GM23248 (cell line): ENCODE results near the gene MED12L. TPM values are rescaled to one million over a fixed set of nuclear protein-coding genes. Genes with fewer than 3 reads are reported as not detected.

Source experiments
- DNase-seq: peaks from one replicate; pipeline ENCODE4 v3.0.0-alpha.2; 2015
- H2AFZ ChIP-seq: fragments of 200-600 bp; sonication (generic); 2 replicates; pipeline ENCODE4 v1.6.1; 2016; ENCODE audit warnings: antibody characterized with exemption
- H3F3A ChIP-seq: fragments of 200-600 bp; sonication (generic); 2 replicates; pipeline ENCODE4 v1.6.1; 2016; ENCODE audit warnings: mild to moderate bottlenecking, antibody characterized with exemption, mixed run types; ENCODE audit not compliant: insufficient read depth
- H3K27ac ChIP-seq: fragments of 200-600 bp; sonication (generic); 2 replicates; pipeline ENCODE4 v1.5.1; 2016; ENCODE audit warnings: mild to moderate bottlenecking
- H3K27me3 ChIP-seq: fragments of 200-600 bp; sonication (generic); replicated peaks from 2 replicates; pipeline ENCODE4 v1.6.1; 2016; ENCODE audit warnings: mild to moderate bottlenecking; ENCODE audit not compliant: insufficient read depth
- H3K36me3 ChIP-seq: fragments of 200-600 bp; sonication (generic); 2 replicates; pipeline ENCODE4 v1.6.1; 2016; ENCODE audit warnings: low read depth, mild to moderate bottlenecking
- H3K4me1 ChIP-seq: fragments of 200-600 bp; sonication (generic); 2 replicates; pipeline ENCODE4 v1.6.1; 2016; ENCODE audit warnings: mild to moderate bottlenecking; ENCODE audit not compliant: insufficient read depth
- H3K4me2 ChIP-seq: fragments of 200-600 bp; sonication (generic); one replicate; pipeline ENCODE4 v1.6.1; 2016; ENCODE audit warnings: mild to moderate bottlenecking; ENCODE audit not compliant: unreplicated experiment
- H3K4me3 ChIP-seq: fragments of 200-600 bp; sonication (generic); 2 replicates; pipeline ENCODE4 v1.5.1; 2016; ENCODE audit warnings: mild to moderate bottlenecking
- H3K79me2 ChIP-seq: fragments of 200-600 bp; sonication (generic); 2 replicates; pipeline ENCODE4 v1.6.1; 2016; ENCODE audit warnings: mild to moderate bottlenecking; ENCODE audit not compliant: insufficient read depth
- H3K9ac ChIP-seq: fragments of 200-600 bp; sonication (generic); 2 replicates; pipeline ENCODE4 v1.6.1; 2016; ENCODE audit warnings: mild to moderate bottlenecking
- H3K9me2 ChIP-seq: fragments of 200-600 bp; sonication (generic); 2 replicates; pipeline ENCODE4 v1.6.1; 2016; ENCODE audit warnings: mixed run types, mild to moderate bottlenecking, moderate library complexity; ENCODE audit not compliant: insufficient read depth
- H3K9me3 ChIP-seq: fragments of 200-600 bp; sonication (generic); one replicate; pipeline ENCODE4 v1.6.1; 2017; ENCODE audit warnings: low read depth
- H4K20me1 ChIP-seq: fragments of 200-600 bp; sonication (generic); 2 replicates; pipeline ENCODE4 v1.6.0; 2016; ENCODE audit not compliant: insufficient read depth
- EZH2 ChIP-seq: fragments of 200-600 bp; sonication (generic); IDR thresholded peaks from 2 replicates; pipeline ENCODE4 v1.6.1; 2018; ENCODE audit warnings: antibody characterized with exemption, mild to moderate bottlenecking; ENCODE audit not compliant: insufficient read depth, poor library complexity, severe bottlenecking
- EZH2phosphoT487 ChIP-seq: fragments of 200-600 bp; sonication (generic); IDR thresholded peaks from 2 replicates; pipeline ENCODE4 v1.6.1; 2018; ENCODE audit warnings: antibody characterized with exemption, moderate library complexity, mild to moderate bottlenecking, low read depth; ENCODE audit not compliant: insufficient read depth
- WGBS, 2 experiments: methylation state at CpG; one replicate each; pipeline ENCODE4 v1.1.6; 2015 to 2017; ENCODE audit warnings: low lambda C conversion rate in 2 of 2, low coverage in 1 of 2; ENCODE audit errors: missing lambda C conversion rate in 2 of 2; 5-methylcytosine and 5-hydroxymethylcytosine counted together
- in situ Hi-C: fragments of 300-500 bp; cut with MboI; formaldehyde crosslinking; loops from 2 replicates; pipeline ENCODE4 v1.15.0; 2020
- polyA plus RNA-seq: library from polyadenylated mRNA; unstranded; fragments of >200 nt; fragmentation: Nextera tagmentation; extraction: Ambion mirVana; gene quantifications from 2 replicates; pipeline ENCODE4 v1.2.1, GENCODE V29; 2016
- total RNA-seq: library from RNA; depleted of rRNA; stranded (reverse); fragments of >200 nt; shearing (Covaris generic); gene quantifications from 2 replicates; pipeline ENCODE4 v1.2.3, GENCODE V29; 2014

The MED12L gene
- total and polyA plus RNA-seq, 2 experiments from 2014 or later: 0.13 to 0.32 TPM

DNA sequence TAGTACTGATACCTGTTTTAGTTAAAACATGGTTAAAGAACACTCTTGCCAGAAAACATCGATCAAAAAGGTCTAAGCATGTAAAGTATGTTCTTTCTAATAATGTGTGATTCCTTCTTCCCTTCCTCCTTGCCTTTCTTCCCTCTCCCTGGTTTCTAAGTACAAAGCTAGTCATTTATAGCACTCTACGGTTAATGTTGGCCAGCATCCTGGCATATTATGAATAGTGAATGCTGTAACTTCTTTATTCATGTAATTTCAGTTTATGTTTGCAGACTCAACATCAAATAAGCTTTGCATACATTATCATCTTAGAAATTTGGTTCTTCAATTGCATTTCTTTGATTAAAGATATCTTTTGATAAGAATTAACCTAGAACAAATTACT lies 272.0 kb downstream of the MED12L start:
- TF ChIP-seq EZH2 (no peak), EZH2phosphoT487 (no peak)
- in situ Hi-C loops: no loop called here
- no peak overlapping the region for H3K9ac ChIP-seq
- peaks cover 8% of the 10 kb centered on the region for H3K4me1 ChIP-seq
- no peaks in the 10 kb centered on the region for H3K27me3 ChIP-seq
- no peak overlapping the region for H3K4me3 ChIP-seq
- H3K4me2 ChIP-seq: no peak overlapping the region
- no peak for DNase-seq
- H3K9me3 ChIP-seq: no peaks in the 10 kb centered on the region
- WGBS, 2 experiments: 94 to 95% methylated on average over 2 of the region's 2 CpGs
- H3K27ac ChIP-seq: no peak overlapping the region
- H4K20me1 ChIP-seq: no peaks in the 10 kb centered on the region
- H3K36me3 ChIP-seq: no peaks in the 10 kb centered on the region
- H3K79me2 ChIP-seq: no peaks in the 10 kb centered on the region
- H3K9me2 ChIP-seq: no peaks in the 10 kb centered on the region
- H2AFZ ChIP-seq: peak overlapping the region; percentile 33; the same call in 1 of the 2 replicates
- H3F3A ChIP-seq: peaks cover 4% of the 10 kb centered on the region; the same call in 1 of the 2 replicates

DNA sequence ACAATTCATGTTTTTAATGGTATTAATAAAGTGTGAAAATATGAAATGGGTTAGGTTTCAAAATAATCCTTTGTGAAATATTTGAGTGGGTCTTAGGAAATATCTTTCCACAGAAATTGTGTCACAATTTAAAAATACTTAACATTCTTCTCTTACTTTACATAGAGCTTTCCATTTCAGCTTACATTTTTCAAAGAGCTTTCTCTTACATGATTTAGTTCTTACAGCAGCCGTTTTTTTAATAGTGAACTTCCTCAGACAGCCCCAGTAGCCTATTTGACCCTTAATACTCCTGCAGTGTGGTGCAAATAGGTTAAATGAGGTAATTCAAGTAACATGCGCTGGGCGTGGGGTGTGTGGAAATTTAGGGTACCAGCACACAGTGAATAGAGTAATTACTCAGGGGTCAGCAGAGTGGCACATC lies 277.3 kb downstream of the MED12L start:
- H3K27ac ChIP-seq: no peak overlapping the region
- H3K9ac ChIP-seq: no peak overlapping the region
- peak overlapping the region; percentile 22 for H3K4me2 ChIP-seq
- H3F3A ChIP-seq: peaks cover 13% of the 10 kb centered on the region; the same call in 1 of the 2 replicates
- H2AFZ ChIP-seq: peak overlapping the region; percentile 40; the same call in 1 of the 2 replicates
- H3K9me2 ChIP-seq: no peaks in the 10 kb centered on the region
- DNase-seq: peak; percentile 35
- in situ Hi-C loops: no loop called here
- H3K4me3 ChIP-seq: no peak overlapping the region
- WGBS, 2 experiments: 58 to 64% methylated on average over 3 of the region's 3 CpGs
- H3K79me2 ChIP-seq: no peaks in the 10 kb centered on the region
- no peaks in the 10 kb centered on the region for H4K20me1 ChIP-seq
- H3K9me3 ChIP-seq: no peaks in the 10 kb centered on the region
- TF ChIP-seq EZH2phosphoT487 (no peak), EZH2 (no peak)
- no peaks in the 10 kb centered on the region for H3K27me3 ChIP-seq
- H3K4me1 ChIP-seq: peaks cover 18% of the 10 kb centered on the region
- H3K36me3 ChIP-seq: no peaks in the 10 kb centered on the region

DNA sequence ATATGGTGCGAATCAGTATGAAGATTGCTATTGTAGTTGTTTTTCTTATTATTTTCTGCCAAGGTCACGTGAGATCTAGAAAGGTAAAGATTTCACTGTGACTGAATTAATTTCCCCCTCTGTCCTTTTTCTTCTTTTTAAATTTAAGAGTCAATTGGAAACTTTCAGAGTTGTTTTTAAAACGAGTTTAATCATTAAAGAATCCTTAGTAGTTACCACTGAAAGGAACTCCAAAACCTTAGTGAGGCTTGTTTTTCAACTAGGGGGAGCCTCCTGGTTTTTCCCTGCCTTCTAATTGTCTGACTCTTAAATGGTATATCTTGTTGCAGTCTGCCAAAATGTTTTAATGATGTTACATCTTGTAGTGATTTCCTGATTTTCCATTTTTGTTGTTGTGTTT lies 281.5 kb downstream of the MED12L start:
- Histone ChIP-seq H3K4me3 (no peak overlapping the region), H2AFZ (0 out of 2 replicates have a peak overlapping the region, but pooled peaks have one; percentile 8), H3K9me2 (no peaks in the 10 kb centered on the region), H3K4me2 (no peak overlapping the region), H3K9ac (no peak overlapping the region), H3K4me1 (peaks cover 27% of the 10 kb centered on the region), H3K27ac (no peak overlapping the region), H3K27me3 (no peaks in the 10 kb centered on the region), H4K20me1 (no peaks in the 10 kb centered on the region), H3F3A (peaks cover 20% of the 10 kb centered on the region; the same call in 1 of the 2 replicates), H3K9me3 (no peaks in the 10 kb centered on the region), H3K36me3 (no peaks in the 10 kb centered on the region), H3K79me2 (no peaks in the 10 kb centered on the region)
- 75 to 80% methylated on average over 3 of the region's 3 CpGs for WGBS, 2 experiments
- DNase-seq: no peak
- no peak for TF ChIP-seq EZH2
- in situ Hi-C loops: no loop called here

DNA sequence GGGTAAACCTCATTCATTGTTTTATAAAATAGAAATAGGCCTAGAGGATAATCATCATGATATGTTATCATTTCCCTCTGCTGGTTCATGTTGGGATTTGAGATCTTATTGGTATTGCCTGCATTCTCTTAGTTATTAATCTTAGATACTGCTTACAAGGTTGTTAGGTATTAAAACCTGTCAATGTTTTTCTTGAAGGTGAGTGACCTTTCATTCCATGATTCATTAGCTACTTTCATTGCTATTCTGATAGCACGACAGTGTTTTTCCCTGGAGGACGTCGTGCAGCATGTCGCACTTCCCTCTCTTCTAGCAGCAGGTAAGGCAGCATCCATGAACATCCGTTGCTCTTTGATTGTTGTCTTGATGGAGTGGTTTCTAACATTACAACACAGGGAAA lies 282.0 kb downstream of the MED12L start:
- Histone ChIP-seq H3K9ac (no peak overlapping the region), H3K79me2 (no peaks in the 10 kb centered on the region), H3F3A (peaks cover 20% of the 10 kb centered on the region), H2AFZ (0 out of 2 replicates have a peak overlapping the region, but pooled peaks have one; percentile 8), H3K9me2 (no peaks in the 10 kb centered on the region), H3K27me3 (no peaks in the 10 kb centered on the region), H3K4me1 (peaks cover 27% of the 10 kb centered on the region), H3K4me3 (no peak overlapping the region), H4K20me1 (no peaks in the 10 kb centered on the region), H3K27ac (no peak overlapping the region), H3K4me2 (no peak overlapping the region), H3K36me3 (no peaks in the 10 kb centered on the region), H3K9me3 (no peaks in the 10 kb centered on the region)
- TF ChIP-seq EZH2phosphoT487: no peak
- no peak for TF ChIP-seq EZH2
- peak; percentile 18 for DNase-seq
- WGBS, 2 experiments: 91 to 95% methylated on average over 5 of the region's 5 CpGs
- in situ Hi-C loops: no loop called here

DNA sequence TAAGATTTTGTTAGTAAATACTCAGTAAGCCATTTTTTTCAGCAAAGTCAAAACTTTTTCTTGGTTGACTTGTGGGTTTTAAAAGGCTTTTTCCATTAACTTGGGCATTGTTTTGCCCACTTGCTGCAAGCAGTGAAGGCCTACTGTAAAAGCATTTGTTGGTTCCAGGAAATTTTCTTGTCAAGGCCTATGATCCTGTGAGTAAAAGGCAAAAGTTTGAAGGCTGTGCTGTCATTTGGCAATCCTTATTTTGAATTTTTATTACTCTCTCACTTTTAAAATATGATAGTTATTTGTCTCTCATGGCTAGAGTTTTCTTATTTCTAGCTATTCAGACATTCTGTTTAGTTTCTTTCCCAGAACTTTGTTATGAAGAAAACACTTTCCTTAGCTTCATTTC lies 286.1 kb downstream of the MED12L start:
- Histone ChIP-seq H3K27me3 (no peaks in the 10 kb centered on the region), H4K20me1 (no peaks in the 10 kb centered on the region), H3K79me2 (no peaks in the 10 kb centered on the region), H3K36me3 (no peaks in the 10 kb centered on the region), H3K27ac (peak overlapping the region; percentile 78), H3K4me1 (peaks cover 23% of the 10 kb centered on the region), H3F3A (peaks cover 21% of the 10 kb centered on the region), H3K4me3 (peak overlapping the region; percentile 29; the same call in 1 of the 2 replicates), H3K9ac (peak overlapping the region; percentile 44), H2AFZ (peak overlapping the region; percentile 53), H3K9me2 (no peaks in the 10 kb centered on the region), H3K9me3 (no peaks in the 10 kb centered on the region), H3K4me2 (peak overlapping the region; percentile 56)
- in situ Hi-C loops: no loop called here
- TF ChIP-seq EZH2phosphoT487: no peak
- peak; percentile 45 for DNase-seq
